ENCODE data around the gene CCDC142.

DNA sequence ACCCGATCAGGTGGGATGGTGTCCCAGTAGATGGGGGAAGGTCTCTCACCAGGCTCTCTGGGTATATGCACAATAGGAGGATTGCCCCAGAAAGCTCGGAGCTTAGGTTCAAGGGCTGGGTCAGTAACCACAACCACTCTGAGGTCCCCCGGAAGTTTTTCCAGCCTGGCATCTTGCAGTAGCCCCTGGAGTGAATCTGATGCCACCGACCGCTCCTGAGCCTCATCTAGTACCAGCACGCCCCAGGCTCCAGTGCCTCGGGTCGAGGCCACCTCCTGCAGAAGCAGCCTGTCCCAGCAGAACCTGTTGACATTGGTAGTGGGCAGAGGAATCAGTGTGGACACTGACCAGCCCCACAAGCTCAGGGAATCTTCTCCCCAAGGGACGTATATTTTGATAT lies 41.2 kb upstream of the CCDC142 start:
- TF ChIP-seq, protein P1, sequence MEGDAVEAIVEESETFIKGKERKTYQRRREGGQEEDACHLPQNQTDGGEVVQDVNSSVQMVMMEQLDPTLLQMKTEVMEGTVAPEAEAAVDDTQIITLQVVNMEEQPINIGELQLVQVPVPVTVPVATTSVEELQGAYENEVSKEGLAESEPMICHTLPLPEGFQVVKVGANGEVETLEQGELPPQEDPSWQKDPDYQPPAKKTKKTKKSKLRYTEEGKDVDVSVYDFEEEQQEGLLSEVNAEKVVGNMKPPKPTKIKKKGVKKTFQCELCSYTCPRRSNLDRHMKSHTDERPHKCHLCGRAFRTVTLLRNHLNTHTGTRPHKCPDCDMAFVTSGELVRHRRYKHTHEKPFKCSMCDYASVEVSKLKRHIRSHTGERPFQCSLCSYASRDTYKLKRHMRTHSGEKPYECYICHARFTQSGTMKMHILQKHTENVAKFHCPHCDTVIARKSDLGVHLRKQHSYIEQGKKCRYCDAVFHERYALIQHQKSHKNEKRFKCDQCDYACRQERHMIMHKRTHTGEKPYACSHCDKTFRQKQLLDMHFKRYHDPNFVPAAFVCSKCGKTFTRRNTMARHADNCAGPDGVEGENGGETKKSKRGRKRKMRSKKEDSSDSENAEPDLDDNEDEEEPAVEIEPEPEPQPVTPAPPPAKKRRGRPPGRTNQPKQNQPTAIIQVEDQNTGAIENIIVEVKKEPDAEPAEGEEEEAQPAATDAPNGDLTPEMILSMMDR (IDR thresholded peaks at IDR 0.05) = no peak
- no peak for TF ChIP-seq EP300 (IDR thresholded peaks at IDR 0.05)
